Measurements from ENCODE around the gene TTC23L.

GRCh38 chr5:34804913-34805312 is 34.1 kb upstream of the TTC23L start:
- TF ChIP-seq CTCF (conservative IDR thresholded peaks at IDR 0.05 in 1 of 2, IDR thresholded peaks at IDR 0.05 in 1 of 2; ENCODE audit: low read depth in 1 of 2, low read length in 2 of 2): no peak
- no peak for TF ChIP-seq EZH2 (IDR thresholded peaks at IDR 0.05; ENCODE audit: low read length, missing control alignments)
